HEK293 (cell line): Measurements from ENCODE around the gene FASTKD3.

Experiments used
- CTCF ChIA-PET: fragments of 350-600 bp; formaldehyde crosslinking; extraction: SDS; loops from one replicate; lab custom pipeline; 2021; ENCODE audit warnings: antibody characterized with exemption; lab: Yijun Ruan, JAX
- POLR2A ChIA-PET: fragments of 300-600 bp; formaldehyde crosslinking; extraction: SDS; loops from one replicate; lab custom pipeline; 2020; ENCODE audit warnings: antibody characterized with exemption, inconsistent platforms; lab: Yijun Ruan, JAX
- H3K27ac ChIP-seq: fragments of 200-500 bp; sonication (Bioruptor generic); 2 replicates; pipeline ENCODE4 v1.5.1; 2014; ENCODE audit warnings: low read depth, low read length, control low read depth, inconsistent platforms; ENCODE audit errors: extremely low read depth
- H3K36me3 ChIP-seq, 2 experiments: fragments of 200-500 bp in 1 of 2; sonication (Bioruptor generic) in 1 of 2; 1 replicate in 1 of 2; 2 replicates in 1 of 2; pipeline ENCODE4 v1.5.1; 2014 to 2017; ENCODE audit warnings: inconsistent platforms in 2 of 2, low read length in 2 of 2; ENCODE audit not compliant: control insufficient read depth in 2 of 2, insufficient read depth in 1 of 2
- H3K4me1 ChIP-seq: fragments of 200-500 bp; sonication (Bioruptor generic); 2 replicates; pipeline ENCODE4 v1.5.1; 2014; ENCODE audit warnings: mild to moderate bottlenecking, low read length, inconsistent platforms; ENCODE audit not compliant: control insufficient read depth, insufficient read depth
- H3K4me3 ChIP-seq: 2 replicates; pipeline ENCODE4 v1.5.1; 2011; ENCODE audit warnings: low read depth, mild to moderate bottlenecking, control low read depth, low read length, moderate library complexity
- H3K9me3 ChIP-seq: fragments of 200-500 bp; sonication (Bioruptor generic); 2 replicates; pipeline ENCODE4 v1.5.1; 2014; ENCODE audit warnings: low read depth, low read length, inconsistent platforms; ENCODE audit not compliant: control insufficient read depth, insufficient read depth
- KLF17 ChIP-seq: fragments of 450-650 bp; formaldehyde crosslinking; IDR thresholded peaks from 2 replicates; pipeline ENCODE4 v1.5.1; 2016; ENCODE audit warnings: missing biosample characterization, missing genetic modification characterization
- KLF8 ChIP-seq: fragments of 450-650 bp; formaldehyde crosslinking; IDR thresholded peaks from 2 replicates; pipeline ENCODE4 v1.5.1; 2016; ENCODE audit warnings: missing biosample characterization, missing genetic modification characterization
- MYNN ChIP-seq: fragments of 450-650 bp; formaldehyde crosslinking; IDR thresholded peaks from 2 replicates; pipeline ENCODE4 v1.5.1; 2016; ENCODE audit warnings: missing biosample characterization, missing genetic modification characterization, borderline replicate concordance
- PBX3 ChIP-seq: sonication (generic); formaldehyde crosslinking; IDR thresholded peaks from 2 replicates; pipeline ENCODE4 v1.8.1; 2022; ENCODE audit warnings: mild to moderate bottlenecking, moderate library complexity, missing genetic modification reagents
- PRDM1 ChIP-seq: fragments of 450-650 bp; formaldehyde crosslinking; IDR thresholded peaks from 2 replicates; pipeline ENCODE4; 2016; ENCODE audit warnings: missing biosample characterization, missing genetic modification characterization
- SETDB1 ChIP-seq: IDR thresholded peaks from one replicate; pipeline ENCODE4 v1.6.1; 2017; ENCODE audit warnings: mild to moderate bottlenecking, low read length, moderate library complexity, mixed read lengths; ENCODE audit not compliant: insufficient read length
- ZNF133 ChIP-seq: fragments of 450-650 bp; formaldehyde crosslinking; IDR thresholded peaks from 2 replicates; pipeline ENCODE4 v1.5.1; 2016; ENCODE audit warnings: missing biosample characterization, missing genetic modification characterization
- ZNF138 ChIP-seq: fragments of 450-650 bp; formaldehyde crosslinking; IDR thresholded peaks from 2 replicates; pipeline ENCODE4 v1.5.1; 2016; ENCODE audit warnings: missing biosample characterization, missing genetic modification characterization, borderline replicate concordance
- ZNF169 ChIP-seq: fragments of 450-650 bp; formaldehyde crosslinking; IDR thresholded peaks from 2 replicates; pipeline ENCODE4 v1.5.1; 2016; ENCODE audit warnings: missing biosample characterization, missing genetic modification characterization
- ZNF335 ChIP-seq: fragments of 450-650 bp; formaldehyde crosslinking; conservative IDR thresholded peaks from 2 replicates; pipeline ENCODE4 v1.5.1; 2016; ENCODE audit warnings: missing biosample characterization, missing genetic modification characterization
- ZNF354C ChIP-seq: fragments of 450-650 bp; formaldehyde crosslinking; IDR thresholded peaks from 2 replicates; pipeline ENCODE4 v1.5.1; 2016; ENCODE audit warnings: missing biosample characterization, missing genetic modification characterization, low read depth, borderline replicate concordance
- ZNF529 ChIP-seq: fragments of 450-650 bp; formaldehyde crosslinking; IDR thresholded peaks from 2 replicates; pipeline ENCODE4 v1.5.1; 2017; ENCODE audit warnings: missing genetic modification characterization, missing biosample characterization; ENCODE audit not compliant: insufficient replicate concordance
- ZNF580 ChIP-seq: fragments of 450-650 bp; formaldehyde crosslinking; IDR thresholded peaks from 2 replicates; pipeline ENCODE4 v1.5.1; 2016; ENCODE audit warnings: missing biosample characterization, missing genetic modification characterization
- ZNF626 ChIP-seq: fragments of 450-650 bp; sonication (Bioruptor Pico); formaldehyde crosslinking; IDR thresholded peaks from 2 replicates; pipeline ENCODE4 v1.5.1; 2018; ENCODE audit warnings: missing biosample characterization, missing genetic modification characterization, inconsistent platforms
- ZNF768 ChIP-seq: fragments of 450-650 bp; formaldehyde crosslinking; IDR thresholded peaks from 2 replicates; pipeline ENCODE4 v1.5.1; 2018; ENCODE audit warnings: missing biosample characterization, mild to moderate bottlenecking, missing genetic modification characterization
- ZNF776 ChIP-seq: fragments of 450-650 bp; formaldehyde crosslinking; IDR thresholded peaks from 2 replicates; pipeline ENCODE4 v1.5.0; 2017; ENCODE audit warnings: missing biosample characterization, missing genetic modification characterization, borderline replicate concordance
- TF ChIP-seq, protein P1 (sequence below): fragments of 450-650 bp; formaldehyde crosslinking; IDR thresholded peaks from 2 replicates; pipeline ENCODE4; 2016; ENCODE audit warnings: missing biosample characterization, missing genetic modification characterization
- TF ChIP-seq, protein P2 (sequence below): fragments of 450-650 bp; formaldehyde crosslinking; conservative IDR thresholded peaks from 2 replicates; pipeline ENCODE4 v1.5.1; 2016; ENCODE audit warnings: low read depth, missing biosample characterization, missing genetic modification characterization
- TF ChIP-seq, protein P3 (sequence below): fragments of 450-650 bp; formaldehyde crosslinking; IDR thresholded peaks from 2 replicates; pipeline ENCODE4 v1.5.1; 2016; ENCODE audit warnings: missing biosample characterization, missing genetic modification characterization
- TF ChIP-seq, protein P4 (sequence below): fragments of 450-650 bp; formaldehyde crosslinking; IDR thresholded peaks from 2 replicates; pipeline ENCODE4 v1.5.1; 2017; ENCODE audit warnings: missing biosample characterization, mild to moderate bottlenecking, missing genetic modification characterization, moderate library complexity

The FASTKD3 gene

DNA sequence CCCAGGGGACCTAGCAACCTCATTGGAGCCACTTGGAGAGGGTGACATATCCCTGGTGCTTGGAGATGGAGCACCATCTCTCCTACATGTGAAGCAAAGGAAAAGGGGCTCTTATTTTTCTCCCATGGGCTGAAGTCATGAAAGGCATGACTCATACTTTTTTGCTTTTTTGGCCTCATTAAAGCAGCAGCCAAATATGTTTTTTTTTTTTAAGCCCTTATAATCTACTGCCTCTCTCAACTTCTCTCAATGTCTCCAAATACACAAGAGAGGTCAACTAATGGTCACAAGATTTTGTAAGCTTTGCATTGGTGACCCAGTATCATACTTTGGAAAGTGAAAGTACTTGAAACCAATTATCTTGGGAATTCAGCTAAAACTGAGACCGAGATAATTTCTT, 16.3 kb downstream of the FASTKD3 start:
- peaks cover 0 to 1% of the 10 kb centered on the region in 2 experiments; a peak in 1 of 3 replicates for H3K36me3 ChIP-seq
- TF ChIP-seq ZNF335 (0 out of 2 replicates have a peak, but pooled peaks have one; percentile 13), MYNN (tag by site-specific recombination) (peak; percentile 70; the same call in 1 of the 2 replicates), PRDM1 (peak; percentile 59)
- TF ChIP-seq, protein P1, sequence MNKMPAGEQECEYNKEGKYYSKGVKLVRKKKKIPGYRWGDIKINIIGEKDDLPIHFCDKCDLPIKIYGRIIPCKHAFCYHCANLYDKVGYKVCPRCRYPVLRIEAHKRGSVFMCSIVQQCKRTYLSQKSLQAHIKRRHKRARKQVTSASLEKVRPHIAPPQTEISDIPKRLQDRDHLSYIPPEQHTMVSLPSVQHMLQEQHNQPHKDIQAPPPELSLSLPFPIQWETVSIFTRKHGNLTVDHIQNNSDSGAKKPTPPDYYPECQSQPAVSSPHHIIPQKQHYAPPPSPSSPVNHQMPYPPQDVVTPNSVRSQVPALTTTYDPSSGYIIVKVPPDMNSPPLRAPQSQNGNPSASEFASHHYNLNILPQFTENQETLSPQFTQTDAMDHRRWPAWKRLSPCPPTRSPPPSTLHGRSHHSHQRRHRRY (tag by site-specific recombination) = no peak
- TF ChIP-seq, all 188 proteins: peak for 3
- H3K9me3 ChIP-seq = no peaks in the 10 kb centered on the region; the same call in 1 of the 2 replicates
- no peaks in the 10 kb centered on the region for H3K4me1 ChIP-seq
- H3K4me3 ChIP-seq = no peak overlapping the region
- POLR2A ChIA-PET = no interaction called here
- CTCF ChIA-PET = interaction anchor here (0.6 to 1.0 kb wide), 2 partner anchors 592 to 1059 kb away, joined by 3 read pairs; no protein-coding TSS in a partner anchor
- no peak overlapping the region for H3K27ac ChIP-seq

- CTCF ChIA-PET = interaction anchor here (0.5 to 1.4 kb wide), 7 partner anchors 9 to 1086 kb away, joined by 3 to 11 read pairs (median 3); partner anchors contain the start of genes FASTKD3 and MTRR
- Histone ChIP-seq H3K4me3 (no peak overlapping the region), H3K4me1 (no peaks in the 10 kb centered on the region), H3K36me3 (no peaks in the 10 kb centered on the region), H3K27ac (no peak overlapping the region), H3K9me3 (no peaks in the 10 kb centered on the region; the same call in 1 of the 2 replicates)
- POLR2A ChIA-PET = interaction anchor here (2.4 kb wide), 1 partner anchor 17 kb away, joined by 14 read pairs; the partner anchor contains the start of genes FASTKD3 and MTRR
- no peak for TF ChIP-seq ZNF138 (tag by site-specific recombination)
- TF ChIP-seq, protein P2, sequence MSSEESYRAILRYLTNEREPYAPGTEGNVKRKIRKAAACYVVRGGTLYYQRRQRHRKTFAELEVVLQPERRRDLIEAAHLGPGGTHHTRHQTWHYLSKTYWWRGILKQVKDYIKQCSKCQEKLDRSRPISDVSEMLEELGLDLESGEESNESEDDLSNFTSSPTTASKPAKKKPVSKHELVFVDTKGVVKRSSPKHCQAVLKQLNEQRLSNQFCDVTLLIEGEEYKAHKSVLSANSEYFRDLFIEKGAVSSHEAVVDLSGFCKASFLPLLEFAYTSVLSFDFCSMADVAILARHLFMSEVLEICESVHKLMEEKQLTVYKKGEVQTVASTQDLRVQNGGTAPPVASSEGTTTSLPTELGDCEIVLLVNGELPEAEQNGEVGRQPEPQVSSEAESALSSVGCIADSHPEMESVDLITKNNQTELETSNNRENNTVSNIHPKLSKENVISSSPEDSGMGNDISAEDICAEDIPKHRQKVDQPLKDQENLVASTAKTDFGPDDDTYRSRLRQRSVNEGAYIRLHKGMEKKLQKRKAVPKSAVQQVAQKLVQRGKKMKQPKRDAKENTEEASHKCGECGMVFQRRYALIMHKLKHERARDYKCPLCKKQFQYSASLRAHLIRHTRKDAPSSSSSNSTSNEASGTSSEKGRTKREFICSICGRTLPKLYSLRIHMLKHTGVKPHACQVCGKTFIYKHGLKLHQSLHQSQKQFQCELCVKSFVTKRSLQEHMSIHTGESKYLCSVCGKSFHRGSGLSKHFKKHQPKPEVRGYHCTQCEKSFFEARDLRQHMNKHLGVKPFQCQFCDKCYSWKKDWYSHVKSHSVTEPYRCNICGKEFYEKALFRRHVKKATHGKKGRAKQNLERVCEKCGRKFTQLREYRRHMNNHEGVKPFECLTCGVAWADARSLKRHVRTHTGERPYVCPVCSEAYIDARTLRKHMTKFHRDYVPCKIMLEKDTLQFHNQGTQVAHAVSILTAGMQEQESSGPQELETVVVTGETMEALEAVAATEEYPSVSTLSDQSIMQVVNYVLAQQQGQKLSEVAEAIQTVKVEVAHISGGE (tag by site-specific recombination) = no peak
- TF ChIP-seq ZNF529 = no peak
- TF ChIP-seq SETDB1 = no peak
- TF ChIP-seq ZNF776 = no peak
- no peak for TF ChIP-seq ZNF354C (tag by site-specific recombination)
- TF ChIP-seq, protein P3, sequence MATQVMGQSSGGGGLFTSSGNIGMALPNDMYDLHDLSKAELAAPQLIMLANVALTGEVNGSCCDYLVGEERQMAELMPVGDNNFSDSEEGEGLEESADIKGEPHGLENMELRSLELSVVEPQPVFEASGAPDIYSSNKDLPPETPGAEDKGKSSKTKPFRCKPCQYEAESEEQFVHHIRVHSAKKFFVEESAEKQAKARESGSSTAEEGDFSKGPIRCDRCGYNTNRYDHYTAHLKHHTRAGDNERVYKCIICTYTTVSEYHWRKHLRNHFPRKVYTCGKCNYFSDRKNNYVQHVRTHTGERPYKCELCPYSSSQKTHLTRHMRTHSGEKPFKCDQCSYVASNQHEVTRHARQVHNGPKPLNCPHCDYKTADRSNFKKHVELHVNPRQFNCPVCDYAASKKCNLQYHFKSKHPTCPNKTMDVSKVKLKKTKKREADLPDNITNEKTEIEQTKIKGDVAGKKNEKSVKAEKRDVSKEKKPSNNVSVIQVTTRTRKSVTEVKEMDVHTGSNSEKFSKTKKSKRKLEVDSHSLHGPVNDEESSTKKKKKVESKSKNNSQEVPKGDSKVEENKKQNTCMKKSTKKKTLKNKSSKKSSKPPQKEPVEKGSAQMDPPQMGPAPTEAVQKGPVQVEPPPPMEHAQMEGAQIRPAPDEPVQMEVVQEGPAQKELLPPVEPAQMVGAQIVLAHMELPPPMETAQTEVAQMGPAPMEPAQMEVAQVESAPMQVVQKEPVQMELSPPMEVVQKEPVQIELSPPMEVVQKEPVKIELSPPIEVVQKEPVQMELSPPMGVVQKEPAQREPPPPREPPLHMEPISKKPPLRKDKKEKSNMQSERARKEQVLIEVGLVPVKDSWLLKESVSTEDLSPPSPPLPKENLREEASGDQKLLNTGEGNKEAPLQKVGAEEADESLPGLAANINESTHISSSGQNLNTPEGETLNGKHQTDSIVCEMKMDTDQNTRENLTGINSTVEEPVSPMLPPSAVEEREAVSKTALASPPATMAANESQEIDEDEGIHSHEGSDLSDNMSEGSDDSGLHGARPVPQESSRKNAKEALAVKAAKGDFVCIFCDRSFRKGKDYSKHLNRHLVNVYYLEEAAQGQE (tag by site-specific recombination) = no peak
- TF ChIP-seq ZNF169 (tag by site-specific recombination) = no peak
- TF ChIP-seq ZNF768 (tag by site-specific recombination) = no peak
- TF ChIP-seq KLF8 = no peak
- TF ChIP-seq, protein P4, sequence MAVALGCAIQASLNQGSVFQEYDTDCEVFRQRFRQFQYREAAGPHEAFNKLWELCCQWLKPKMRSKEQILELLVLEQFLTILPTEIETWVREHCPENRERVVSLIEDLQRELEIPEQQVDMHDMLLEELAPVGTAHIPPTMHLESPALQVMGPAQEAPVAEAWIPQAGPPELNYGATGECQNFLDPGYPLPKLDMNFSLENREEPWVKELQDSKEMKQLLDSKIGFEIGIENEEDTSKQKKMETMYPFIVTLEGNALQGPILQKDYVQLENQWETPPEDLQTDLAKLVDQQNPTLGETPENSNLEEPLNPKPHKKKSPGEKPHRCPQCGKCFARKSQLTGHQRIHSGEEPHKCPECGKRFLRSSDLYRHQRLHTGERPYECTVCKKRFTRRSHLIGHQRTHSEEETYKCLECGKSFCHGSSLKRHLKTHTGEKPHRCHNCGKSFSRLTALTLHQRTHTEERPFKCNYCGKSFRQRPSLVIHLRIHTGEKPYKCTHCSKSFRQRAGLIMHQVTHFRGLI (tag by site-specific recombination) = no peak
- TF ChIP-seq PBX3 (CRISPR knock-in tag) = no peak
- TF ChIP-seq ZNF133 (tag by site-specific recombination) = no peak
- no peak for TF ChIP-seq KLF17 (tag by site-specific recombination)
- no peak for TF ChIP-seq ZNF580 (tag by site-specific recombination)
- no peak for TF ChIP-seq ZNF626 (tag by site-specific recombination)
These were observed 17.1 kb downstream of the FASTKD3 start for GRCh38 chr5:7851617-7852289.
